ENCODE measurements around the gene CMTM4. TPM values are rescaled to one million over a fixed set of nuclear protein-coding genes. Genes with fewer than 3 reads are reported as not detected.
"Not testable (repeated sequence)": the region's sequence is repeated elsewhere in the genome, so short reads cannot be mapped to it uniquely, and the experiment has no call there.

The CMTM4 gene
- total and polyA plus RNA-seq, 4 donors: 24.3 to 78.0 (median 32.0) TPM

DNA sequence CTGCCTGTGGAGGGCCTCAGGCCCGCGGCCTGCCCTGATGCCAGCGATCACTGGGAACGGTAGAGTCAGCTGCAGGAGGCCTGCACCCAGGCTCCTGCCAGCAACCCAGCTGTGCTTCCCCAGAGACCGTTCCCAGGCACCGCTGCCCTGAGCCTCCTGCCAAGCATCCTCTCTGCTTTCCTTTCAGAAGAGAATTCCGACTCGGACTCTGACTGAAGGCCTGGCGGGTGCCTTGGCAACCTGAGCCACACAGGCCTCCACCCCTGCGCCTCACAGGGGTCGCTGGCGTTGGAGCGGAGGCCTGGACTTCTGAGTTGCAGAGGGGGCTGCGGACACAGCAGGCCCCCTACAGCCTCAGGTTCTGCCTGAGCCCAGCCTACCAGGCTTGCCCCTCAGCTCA is 84.1 kb downstream of the CMTM4 start:
- DNase-seq: no peak
- Histone ChIP-seq H3K27me3 (ENCODE audit: control insufficient read depth in 3 of 3, insufficient read depth in 3 of 3, low read length in 2 of 3) (no peaks in the 10 kb centered on the region), H3K4me1 (ENCODE audit: control insufficient read depth in 5 of 5, insufficient read depth in 5 of 5, low read length in 5 of 5) (peaks cover 0 to 5% (median 3%) of the 10 kb centered on the region in 5 donors), H3K9me3 (ENCODE audit: control insufficient read depth in 4 of 4, insufficient read depth in 3 of 4, low read length in 3 of 4) (no peaks in the 10 kb centered on the region), H3K4me3 (no peak overlapping the region), H3K27ac (ENCODE audit: low read depth in 1 of 2, low read length in 1 of 2) (no peak overlapping the region), H3K36me3 (ENCODE audit: control insufficient read depth in 4 of 4, insufficient read depth in 4 of 4, low read length in 4 of 4) (peaks cover 6 to 43% (median 28%) of the 10 kb centered on the region in 4 donors), H3K9ac (ENCODE audit: insufficient read depth in 1 of 2, low read length in 2 of 2) (no peak overlapping the region)
- TF ChIP-seq, protein P1, sequence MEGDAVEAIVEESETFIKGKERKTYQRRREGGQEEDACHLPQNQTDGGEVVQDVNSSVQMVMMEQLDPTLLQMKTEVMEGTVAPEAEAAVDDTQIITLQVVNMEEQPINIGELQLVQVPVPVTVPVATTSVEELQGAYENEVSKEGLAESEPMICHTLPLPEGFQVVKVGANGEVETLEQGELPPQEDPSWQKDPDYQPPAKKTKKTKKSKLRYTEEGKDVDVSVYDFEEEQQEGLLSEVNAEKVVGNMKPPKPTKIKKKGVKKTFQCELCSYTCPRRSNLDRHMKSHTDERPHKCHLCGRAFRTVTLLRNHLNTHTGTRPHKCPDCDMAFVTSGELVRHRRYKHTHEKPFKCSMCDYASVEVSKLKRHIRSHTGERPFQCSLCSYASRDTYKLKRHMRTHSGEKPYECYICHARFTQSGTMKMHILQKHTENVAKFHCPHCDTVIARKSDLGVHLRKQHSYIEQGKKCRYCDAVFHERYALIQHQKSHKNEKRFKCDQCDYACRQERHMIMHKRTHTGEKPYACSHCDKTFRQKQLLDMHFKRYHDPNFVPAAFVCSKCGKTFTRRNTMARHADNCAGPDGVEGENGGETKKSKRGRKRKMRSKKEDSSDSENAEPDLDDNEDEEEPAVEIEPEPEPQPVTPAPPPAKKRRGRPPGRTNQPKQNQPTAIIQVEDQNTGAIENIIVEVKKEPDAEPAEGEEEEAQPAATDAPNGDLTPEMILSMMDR (IDR thresholded peaks at IDR 0.05; ENCODE audit: control extremely low read depth, extremely low read depth): no peak
- ATAC-seq (ENCODE audit: insufficient read depth, low FRiP score): no peak
- 87 to 88% methylated on average over 14 of the region's 14 CpGs for WGBS, 2 donors

DNA sequence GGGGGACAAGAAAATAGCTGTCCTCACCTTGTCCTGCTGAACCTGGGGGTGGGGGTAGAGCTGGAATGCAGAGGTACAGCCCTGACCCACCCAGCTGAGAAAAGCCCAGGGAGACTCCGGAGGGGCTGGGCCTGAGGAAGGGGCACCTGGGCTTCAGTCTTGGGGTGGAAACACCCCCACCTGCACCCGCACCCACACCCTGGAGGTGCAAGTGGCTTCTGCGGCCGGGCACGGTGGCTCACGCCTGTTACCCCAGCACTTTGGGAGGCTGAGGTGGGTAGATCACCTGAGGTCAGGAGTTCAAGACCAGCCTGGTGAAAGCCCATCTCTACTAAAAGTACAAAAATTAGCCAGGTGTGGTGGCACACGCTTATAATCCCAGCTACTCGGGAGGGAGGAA is 84.6 kb downstream of the CMTM4 start:
- ATAC-seq (ENCODE audit: insufficient read depth, low FRiP score); H3K27ac ChIP-seq (ENCODE audit: low read depth in 1 of 2, low read length in 1 of 2); H3K9ac ChIP-seq (ENCODE audit: insufficient read depth in 1 of 2, low read length in 2 of 2); H3K4me1 ChIP-seq (ENCODE audit: control insufficient read depth in 5 of 5, insufficient read depth in 5 of 5, low read length in 5 of 5); DNase-seq; H3K4me3 ChIP-seq; H3K27me3 ChIP-seq (ENCODE audit: control insufficient read depth in 3 of 3, insufficient read depth in 3 of 3, low read length in 2 of 3); H3K9me3 ChIP-seq (ENCODE audit: control insufficient read depth in 4 of 4, insufficient read depth in 3 of 4, low read length in 3 of 4): not testable (repeated sequence)
- WGBS, 2 donors: 85 to 95% methylated on average over 8 of the region's 8 CpGs
- H3K36me3 ChIP-seq (ENCODE audit: control insufficient read depth in 4 of 4, insufficient read depth in 4 of 4, low read length in 4 of 4): peaks cover 6 to 43% (median 28%) of the 10 kb centered on the region in 4 donors

DNA sequence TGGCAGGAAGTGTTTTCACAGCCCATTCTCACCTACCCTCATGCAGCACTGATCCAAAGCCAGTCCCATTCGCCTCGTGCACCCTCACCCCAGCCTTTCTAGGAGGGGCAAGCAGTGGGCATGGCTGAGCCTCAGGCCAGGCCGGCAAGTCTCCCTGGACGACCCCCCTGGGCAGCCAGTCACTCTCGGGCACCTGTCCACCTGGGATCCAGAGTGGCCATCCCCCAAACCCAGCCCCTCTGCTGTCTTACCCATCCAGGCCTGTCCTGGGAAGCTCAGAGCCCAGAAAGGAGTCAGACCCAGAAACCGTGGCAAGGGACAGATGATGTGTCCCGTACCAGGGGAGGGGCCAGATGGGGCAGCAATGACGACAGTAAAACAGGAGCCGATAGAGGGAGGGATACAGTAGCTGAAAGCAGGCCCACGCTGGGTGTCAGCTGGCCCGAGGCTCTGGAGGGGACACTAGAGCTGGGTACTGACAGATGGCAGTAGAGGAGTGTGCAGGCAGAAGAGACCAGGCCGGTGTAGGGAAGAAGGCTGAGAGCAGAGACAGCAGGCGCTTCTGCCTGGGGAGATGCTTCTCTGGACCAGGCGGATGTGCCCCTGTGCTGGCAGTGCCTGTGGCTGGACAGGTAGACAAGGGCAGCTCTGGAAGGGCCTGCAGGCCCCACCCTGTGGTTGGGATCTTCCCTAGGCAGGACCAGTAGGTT is 86.3 kb downstream of the CMTM4 start:
- H3K9ac ChIP-seq (ENCODE audit: insufficient read depth in 1 of 2, low read length in 2 of 2): no peak overlapping the region
- TF ChIP-seq, protein P1 (IDR thresholded peaks at IDR 0.05; ENCODE audit: control extremely low read depth, extremely low read depth): no peak
- H3K36me3 ChIP-seq (ENCODE audit: control insufficient read depth in 4 of 4, insufficient read depth in 4 of 4, low read length in 4 of 4): peaks cover 6 to 43% (median 28%) of the 10 kb centered on the region in 4 donors
- 91 to 93% methylated on average over 14 of the region's 14 CpGs for WGBS, 2 donors
- no peak overlapping the region for H3K27ac ChIP-seq (ENCODE audit: low read depth in 1 of 2, low read length in 1 of 2)
- ATAC-seq (ENCODE audit: insufficient read depth, low FRiP score): no peak
- H3K9me3 ChIP-seq (ENCODE audit: control insufficient read depth in 4 of 4, insufficient read depth in 3 of 4, low read length in 3 of 4): no peaks in the 10 kb centered on the region
- no peaks in the 10 kb centered on the region for H3K27me3 ChIP-seq (ENCODE audit: control insufficient read depth in 3 of 3, insufficient read depth in 3 of 3, low read length in 2 of 3)
- DNase-seq: no peak
- no peak overlapping the region for H3K4me3 ChIP-seq
- H3K4me1 ChIP-seq (ENCODE audit: control insufficient read depth in 5 of 5, insufficient read depth in 5 of 5, low read length in 5 of 5): peaks cover 0 to 13% (median 5%) of the 10 kb centered on the region in 5 donors

DNA sequence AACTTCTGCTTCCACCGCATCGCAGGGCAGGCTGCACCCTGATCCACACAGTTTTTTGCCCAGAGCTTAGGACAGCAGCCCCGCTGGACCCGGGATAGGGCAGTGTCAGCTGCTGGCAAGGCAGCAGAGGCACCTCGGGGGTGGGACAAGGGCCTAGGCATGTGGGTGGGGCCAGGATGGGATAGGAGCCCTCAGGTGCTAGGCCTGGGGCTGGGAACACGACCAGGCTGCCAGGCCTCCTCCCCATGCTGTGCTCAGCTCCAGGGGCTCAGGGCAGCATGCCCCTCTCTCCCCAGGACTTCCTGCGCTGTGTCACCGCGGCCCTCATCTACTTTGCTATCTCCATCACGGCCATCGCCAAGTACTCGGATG is 87.4 kb downstream of the CMTM4 start:
- WGBS, 2 donors: 84 to 86% methylated on average over 12 of the region's 12 CpGs
- Histone ChIP-seq H3K9ac (ENCODE audit: insufficient read depth in 1 of 2, low read length in 2 of 2) (no peak overlapping the region), H3K9me3 (ENCODE audit: control insufficient read depth in 4 of 4, insufficient read depth in 3 of 4, low read length in 3 of 4) (no peaks in the 10 kb centered on the region), H3K27ac (ENCODE audit: low read depth in 1 of 2, low read length in 1 of 2) (no peak overlapping the region), H3K4me3 (no peak overlapping the region), H3K27me3 (ENCODE audit: control insufficient read depth in 3 of 3, insufficient read depth in 3 of 3, low read length in 2 of 3) (no peaks in the 10 kb centered on the region), H3K4me1 (ENCODE audit: control insufficient read depth in 5 of 5, insufficient read depth in 5 of 5, low read length in 5 of 5) (peaks cover 0 to 13% (median 5%) of the 10 kb centered on the region in 5 donors), H3K36me3 (ENCODE audit: control insufficient read depth in 4 of 4, insufficient read depth in 4 of 4, low read length in 4 of 4) (peaks cover 6 to 41% (median 28%) of the 10 kb centered on the region in 4 donors)
- ATAC-seq (ENCODE audit: insufficient read depth, low FRiP score) (no peak), DNase-seq (no peak)
- TF ChIP-seq, protein P1 (IDR thresholded peaks at IDR 0.05; ENCODE audit: control extremely low read depth, extremely low read depth): no peak

All from lung (tissue), 12 donors.